HepG2 (cell line): ENCODE data around the gene MAD2L2.

ENCODE experiments used
- CREM ChIP-seq, 2 experiments: sonication (generic) in 1 of 2; formaldehyde crosslinking in 1 of 2; IDR thresholded peaks; 2 replicates each; pipeline versions ENCODE4 v1.4.0 to v1.6.1; 2016 to 2020; ENCODE audit warnings: antibody characterized with exemption in 1 of 2, mild to moderate bottlenecking in 1 of 2, missing genetic modification reagents in 1 of 2
- EHMT2 ChIP-seq: fragments of 200-600 bp; sonication (generic); IDR thresholded peaks from 2 replicates; pipeline ENCODE4 v1.7.0; 2017; ENCODE audit warnings: antibody characterized with exemption, low read depth, low read length, borderline replicate concordance
- NCOR1 ChIP-seq: fragments of 200-600 bp; sonication (generic); IDR thresholded peaks from 2 replicates; pipeline ENCODE4 v1.7.0; 2017; ENCODE audit warnings: antibody characterized with exemption, low read length, borderline replicate concordance
- TERF1 ChIP-seq: sonication (generic); formaldehyde crosslinking; IDR thresholded peaks from 2 replicates; pipeline ENCODE4 v1.8.0; 2022; ENCODE audit warnings: mild to moderate bottlenecking, missing genetic modification reagents, moderate library complexity
- ZNF280D ChIP-seq: sonication (generic); formaldehyde crosslinking; IDR thresholded peaks from 2 replicates; pipeline ENCODE4 v1.5.1; 2020; ENCODE audit warnings: mild to moderate bottlenecking, missing genetic modification reagents

GRCh38 chr1:11652203-11652780 is 28.7 kb downstream of the MAD2L2 start:
- no peak for TF ChIP-seq TERF1 (CRISPR knock-in tag)
- TF ChIP-seq ZNF280D (CRISPR knock-in tag) = no peak
- no peak for TF ChIP-seq EHMT2
- TF ChIP-seq CREM (IDR thresholded peaks at IDR 0.05) = no peak
- no peak for TF ChIP-seq CREM (CRISPR knock-in tag; IDR thresholded peaks at IDR 0.05)
- TF ChIP-seq NCOR1 = no peak
